Keratinocyte (primary cell): Measurements from ENCODE around the gene MYLK4.

Experiments
- EZH2 ChIP-seq: IDR thresholded peaks from one replicate; pipeline ENCODE4 v1.6.1; 2012; ENCODE audit warnings: inconsistent platforms, mild to moderate bottlenecking, low read length, moderate library complexity
- TF ChIP-seq, protein P1 (sequence below), 3 experiments: IDR thresholded peaks in 1 of 3; conservative IDR thresholded peaks in 1 of 3; optimal IDR thresholded peaks in 1 of 3; 2 replicates in 2 of 3; 3 replicates in 1 of 3; pipeline versions ENCODE3 to v1.5.1; 2011; ENCODE audit warnings: low read length in 3 of 3, mild to moderate bottlenecking in 3 of 3, moderate library complexity in 2 of 3, control low read depth in 1 of 3, inconsistent platforms in 1 of 3; ENCODE audit not compliant: insufficient read depth in 2 of 3; ENCODE audit errors: extremely low read depth in 1 of 3

DNA sequence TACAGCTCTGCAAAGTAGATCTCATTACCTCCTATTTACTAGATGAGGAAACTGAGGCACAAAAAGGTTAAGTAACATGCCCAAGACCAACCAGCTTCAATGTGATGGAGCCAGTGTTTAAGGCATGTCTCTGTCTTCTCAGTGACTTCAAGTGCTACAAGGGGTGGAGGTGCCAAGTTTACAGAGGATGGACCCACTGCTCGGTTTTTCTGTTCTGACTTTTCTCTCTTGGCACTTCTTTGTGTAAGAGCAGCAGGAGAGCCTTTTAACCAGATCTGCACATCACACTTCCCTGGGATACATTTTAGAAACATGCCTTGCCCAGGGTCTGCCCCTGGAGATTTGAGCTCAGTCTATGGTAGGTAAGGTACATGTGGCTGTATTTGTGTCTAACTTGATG lies 24.3 kb upstream of the MYLK4 start:
- TF ChIP-seq, protein P1, sequence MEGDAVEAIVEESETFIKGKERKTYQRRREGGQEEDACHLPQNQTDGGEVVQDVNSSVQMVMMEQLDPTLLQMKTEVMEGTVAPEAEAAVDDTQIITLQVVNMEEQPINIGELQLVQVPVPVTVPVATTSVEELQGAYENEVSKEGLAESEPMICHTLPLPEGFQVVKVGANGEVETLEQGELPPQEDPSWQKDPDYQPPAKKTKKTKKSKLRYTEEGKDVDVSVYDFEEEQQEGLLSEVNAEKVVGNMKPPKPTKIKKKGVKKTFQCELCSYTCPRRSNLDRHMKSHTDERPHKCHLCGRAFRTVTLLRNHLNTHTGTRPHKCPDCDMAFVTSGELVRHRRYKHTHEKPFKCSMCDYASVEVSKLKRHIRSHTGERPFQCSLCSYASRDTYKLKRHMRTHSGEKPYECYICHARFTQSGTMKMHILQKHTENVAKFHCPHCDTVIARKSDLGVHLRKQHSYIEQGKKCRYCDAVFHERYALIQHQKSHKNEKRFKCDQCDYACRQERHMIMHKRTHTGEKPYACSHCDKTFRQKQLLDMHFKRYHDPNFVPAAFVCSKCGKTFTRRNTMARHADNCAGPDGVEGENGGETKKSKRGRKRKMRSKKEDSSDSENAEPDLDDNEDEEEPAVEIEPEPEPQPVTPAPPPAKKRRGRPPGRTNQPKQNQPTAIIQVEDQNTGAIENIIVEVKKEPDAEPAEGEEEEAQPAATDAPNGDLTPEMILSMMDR (optimal IDR thresholded peaks at IDR 0.05 in 1 of 3, IDR thresholded peaks at IDR 0.05 in 1 of 3, conservative IDR thresholded peaks at IDR 0.05 in 1 of 3; ENCODE audit: extremely low read depth in 1 of 3, insufficient read depth in 2 of 3, low read length in 3 of 3) = no peak
- TF ChIP-seq EZH2 = no peak
